Measurements from ENCODE around the gene IL17B.

DNA sequence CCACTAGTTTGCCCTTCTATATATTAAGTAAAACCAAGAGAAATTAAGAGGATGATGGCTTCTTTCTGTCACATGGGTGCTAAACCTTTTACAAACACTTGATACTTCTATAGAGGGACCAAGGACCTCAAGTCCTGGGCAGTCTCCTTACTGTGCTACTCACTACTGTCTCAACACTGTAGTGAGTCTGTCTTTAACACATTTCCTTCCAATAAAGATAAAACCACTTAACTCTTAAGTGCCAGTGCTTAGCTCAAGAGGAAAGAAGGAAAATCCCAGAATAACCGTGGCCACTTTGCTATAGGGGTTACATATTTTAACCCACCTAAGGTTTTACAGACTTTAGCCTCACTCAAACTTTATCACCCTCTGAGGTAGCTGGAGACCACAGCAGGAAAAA, 38.2 kb downstream of the IL17B start:
- TF ChIP-seq NFIC (IDR thresholded peaks at IDR 0.05; ENCODE audit: low read length) (no peak), CTCF (CRISPR knock-in tag; IDR thresholded peaks at IDR 0.05) (no peak), BRD4 (CRISPR knock-in tag; IDR thresholded peaks at IDR 0.05) (no peak), DNMT3B (CRISPR knock-in tag; conservative IDR thresholded peaks at IDR 0.05) (no peak), NCOA1 (CRISPR knock-in tag; IDR thresholded peaks at IDR 0.05) (no peak), POLR2AphosphoS5 (IDR thresholded peaks at IDR 0.05; ENCODE audit: low read depth, low read length) (no peak), KIAA2018 (CRISPR knock-in tag; IDR thresholded peaks at IDR 0.05; ENCODE audit: borderline replicate concordance) (no peak), KDM5A (IDR thresholded peaks at IDR 0.05; ENCODE audit: borderline replicate concordance, low read length) (no peak)
- TF ChIP-seq, protein P1, sequence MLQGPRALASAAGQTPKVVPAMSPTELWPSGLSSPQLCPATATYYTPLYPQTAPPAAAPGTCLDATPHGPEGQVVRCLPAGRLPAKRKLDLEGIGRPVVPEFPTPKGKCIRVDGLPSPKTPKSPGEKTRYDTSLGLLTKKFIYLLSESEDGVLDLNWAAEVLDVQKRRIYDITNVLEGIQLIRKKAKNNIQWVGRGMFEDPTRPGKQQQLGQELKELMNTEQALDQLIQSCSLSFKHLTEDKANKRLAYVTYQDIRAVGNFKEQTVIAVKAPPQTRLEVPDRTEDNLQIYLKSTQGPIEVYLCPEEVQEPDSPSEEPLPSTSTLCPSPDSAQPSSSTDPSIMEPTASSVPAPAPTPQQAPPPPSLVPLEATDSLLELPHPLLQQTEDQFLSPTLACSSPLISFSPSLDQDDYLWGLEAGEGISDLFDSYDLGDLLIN (CRISPR knock-in tag; IDR thresholded peaks at IDR 0.05; ENCODE audit: borderline replicate concordance), result no peak
